Central memory CD8-positive, alpha-beta T cell (primary cell): ENCODE measurements around the gene PM20D2.

ENCODE experiments used
- ATAC-seq: fragments of 150-1000 bp; cut with Tn5 transposase; replicated peaks from 2 replicates; pipeline ENCODE4 v1.10.0; 2022; ENCODE audit warnings: mild to moderate bottlenecking, moderate FRiP score, moderate number of reproducible peaks; ENCODE audit not compliant: poor library complexity, severe bottlenecking; ENCODE audit errors: extremely low read depth
- DNase-seq, 2 donors: peaks; one replicate each; pipeline ENCODE4 v3.0.0; 2021; ENCODE audit warnings: low spot score in 2 of 2
- H3K27ac Mint-ChIP-seq: one replicate; pipeline ENCODE4 v1.8.0; 2022; ENCODE audit warnings: low read depth, mild to moderate bottlenecking, moderate library complexity, mixed read lengths
- H3K27me3 Mint-ChIP-seq: one replicate; pipeline ENCODE4 v1.8.0; 2022; ENCODE audit warnings: mixed read lengths
- H3K36me3 Mint-ChIP-seq: one replicate; pipeline ENCODE4 v1.8.0; 2022; ENCODE audit warnings: mild to moderate bottlenecking, moderate library complexity, mixed read lengths; ENCODE audit not compliant: insufficient read depth
- H3K4me1 Mint-ChIP-seq: one replicate; pipeline ENCODE4 v1.8.0; 2022; ENCODE audit warnings: mixed read lengths
- H3K4me3 Mint-ChIP-seq: one replicate; pipeline ENCODE4 v1.8.0; 2022; ENCODE audit warnings: mild to moderate bottlenecking, moderate library complexity, mixed read lengths
- H3K9me3 Mint-ChIP-seq: one replicate; pipeline ENCODE4 v1.8.0; 2022; ENCODE audit warnings: mixed read lengths

The PM20D2 gene

DNA sequence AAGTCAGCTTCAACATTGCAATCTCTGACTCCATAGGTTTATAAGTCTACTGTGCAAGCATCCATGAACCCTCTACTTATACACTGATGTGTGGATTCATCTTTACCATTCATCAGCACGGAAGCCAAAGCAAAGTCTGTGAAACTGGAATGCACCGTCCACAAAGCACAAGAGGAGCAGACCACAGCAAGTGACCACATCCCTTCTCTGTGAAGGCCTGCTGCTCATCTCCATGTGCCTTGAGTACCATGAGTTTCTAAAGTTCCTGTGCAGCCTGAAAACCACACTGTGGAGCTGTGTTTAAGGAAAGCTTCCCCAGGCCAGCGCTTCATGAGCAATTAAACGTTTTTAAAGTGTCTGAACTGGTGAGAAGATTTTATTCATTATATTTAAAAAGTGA is 51.3 kb downstream of the PM20D2 start:
- ATAC-seq: no peak
- no peak overlapping the region for H3K27ac Mint-ChIP-seq
- H3K36me3 Mint-ChIP-seq: no peaks in the 10 kb centered on the region
- H3K27me3 Mint-ChIP-seq: peaks cover 21% of the 10 kb centered on the region
- peaks cover 12% of the 10 kb centered on the region for H3K9me3 Mint-ChIP-seq
- H3K4me3 Mint-ChIP-seq: no peak overlapping the region
- no peaks in the 10 kb centered on the region for H3K4me1 Mint-ChIP-seq
- DNase-seq: no peak

DNA sequence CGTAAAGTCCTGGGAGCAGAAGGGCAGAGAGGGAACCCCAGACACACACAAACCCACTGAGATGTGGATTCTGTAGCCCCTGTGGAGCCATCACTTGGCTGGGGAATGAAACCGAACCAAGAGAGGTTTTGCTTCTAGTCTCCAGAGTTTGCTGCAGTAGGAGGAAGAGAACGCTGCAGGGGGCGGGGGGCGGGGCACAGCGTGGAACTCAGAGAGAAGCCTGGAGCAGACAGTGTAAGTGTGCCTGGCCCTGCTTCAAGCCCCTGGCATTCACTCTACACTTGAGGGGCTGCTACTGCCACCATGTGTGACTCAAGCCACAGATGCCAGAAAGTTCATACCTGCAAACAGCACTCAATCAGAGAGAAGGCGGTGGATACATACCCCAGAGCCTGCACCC is 52.4 kb downstream of the PM20D2 start:
- H3K4me3 Mint-ChIP-seq: no peak overlapping the region
- no peak overlapping the region for H3K27ac Mint-ChIP-seq
- no peaks in the 10 kb centered on the region for H3K4me1 Mint-ChIP-seq
- DNase-seq (no peak), ATAC-seq (no peak)
- H3K9me3 Mint-ChIP-seq: peaks cover 12% of the 10 kb centered on the region
- no peaks in the 10 kb centered on the region for H3K36me3 Mint-ChIP-seq
- peaks cover 10% of the 10 kb centered on the region for H3K27me3 Mint-ChIP-seq

DNA sequence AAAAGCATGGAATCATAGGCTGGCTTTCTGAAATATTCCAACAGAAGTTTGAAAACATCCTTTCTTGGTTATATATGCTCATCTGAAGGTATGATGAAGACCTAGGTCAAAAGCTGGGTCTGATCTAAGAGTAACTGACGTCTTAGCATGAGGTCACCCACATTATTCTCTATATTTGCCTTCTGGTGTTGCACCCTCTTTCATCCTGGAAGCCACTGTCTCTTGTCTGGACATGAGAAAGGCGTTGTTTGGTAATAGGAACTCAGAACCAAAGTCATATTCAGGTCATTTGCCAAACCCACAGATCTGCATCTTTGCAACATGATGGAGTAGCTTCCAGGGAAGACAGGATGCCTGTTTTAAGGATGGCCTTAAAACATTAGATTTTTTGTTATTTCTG is 53.7 kb downstream of the PM20D2 start:
- H3K9me3 Mint-ChIP-seq: peaks cover 9% of the 10 kb centered on the region
- H3K36me3 Mint-ChIP-seq: no peaks in the 10 kb centered on the region
- DNase-seq (no peak), ATAC-seq (no peak)
- peaks cover 8% of the 10 kb centered on the region for H3K27me3 Mint-ChIP-seq
- H3K4me3 Mint-ChIP-seq: no peak overlapping the region
- no peak overlapping the region for H3K27ac Mint-ChIP-seq
- no peaks in the 10 kb centered on the region for H3K4me1 Mint-ChIP-seq

DNA sequence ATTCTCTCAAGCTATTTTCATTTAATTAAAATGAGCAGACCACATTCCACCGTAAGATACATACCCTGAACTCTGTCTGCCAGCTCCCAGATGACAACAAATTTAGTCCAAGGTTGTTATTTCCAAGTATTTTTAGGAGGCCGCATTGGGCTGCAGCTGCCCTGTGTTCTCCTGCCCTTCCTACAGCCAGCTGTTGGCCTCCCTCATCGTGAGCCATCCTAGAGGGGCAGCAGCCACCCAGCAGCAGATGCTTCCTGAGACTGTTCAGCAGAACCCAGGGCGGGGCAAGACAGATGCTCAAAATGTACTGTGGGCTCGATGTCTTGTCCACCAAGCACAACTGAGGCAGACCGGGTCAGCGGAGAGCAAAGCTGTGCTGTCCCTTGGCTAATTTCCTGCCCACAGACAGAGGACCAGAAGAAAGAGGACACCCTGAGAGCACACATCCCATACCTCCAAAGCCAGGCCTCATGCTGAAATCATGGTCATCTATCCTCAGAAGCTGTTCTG is 54.9 kb downstream of the PM20D2 start:
- H3K27me3 Mint-ChIP-seq: peaks cover 8% of the 10 kb centered on the region
- ATAC-seq (no peak), DNase-seq (no peak)
- H3K36me3 Mint-ChIP-seq: no peaks in the 10 kb centered on the region
- H3K27ac Mint-ChIP-seq: no peak overlapping the region
- no peaks in the 10 kb centered on the region for H3K4me1 Mint-ChIP-seq
- no peak overlapping the region for H3K4me3 Mint-ChIP-seq
- peaks cover 5% of the 10 kb centered on the region for H3K9me3 Mint-ChIP-seq

DNA sequence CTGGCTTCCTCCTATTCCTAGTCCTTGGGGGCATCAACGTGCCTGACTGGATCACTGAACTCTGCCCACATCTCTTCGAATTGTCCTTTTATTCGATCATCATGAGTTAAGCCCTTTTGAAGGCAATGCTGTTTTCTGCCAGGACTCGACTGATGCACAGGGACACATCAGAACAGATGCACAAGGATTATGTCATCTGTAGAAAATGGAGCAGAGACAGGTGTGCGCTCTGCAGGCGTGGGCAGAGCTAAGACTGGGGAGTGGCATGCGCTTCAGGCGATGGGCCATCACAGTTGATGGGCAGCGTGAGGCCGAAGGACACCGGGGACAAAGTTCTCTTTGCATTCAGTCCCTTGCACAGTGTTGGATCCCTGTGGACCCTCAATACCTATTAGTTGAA is 58.2 kb downstream of the PM20D2 start:
- no peak overlapping the region for H3K27ac Mint-ChIP-seq
- peaks cover 8% of the 10 kb centered on the region for H3K27me3 Mint-ChIP-seq
- H3K4me1 Mint-ChIP-seq: no peaks in the 10 kb centered on the region
- H3K36me3 Mint-ChIP-seq: no peaks in the 10 kb centered on the region
- DNase-seq (no peak), ATAC-seq (no peak)
- no peak overlapping the region for H3K4me3 Mint-ChIP-seq
- no peaks in the 10 kb centered on the region for H3K9me3 Mint-ChIP-seq

DNA sequence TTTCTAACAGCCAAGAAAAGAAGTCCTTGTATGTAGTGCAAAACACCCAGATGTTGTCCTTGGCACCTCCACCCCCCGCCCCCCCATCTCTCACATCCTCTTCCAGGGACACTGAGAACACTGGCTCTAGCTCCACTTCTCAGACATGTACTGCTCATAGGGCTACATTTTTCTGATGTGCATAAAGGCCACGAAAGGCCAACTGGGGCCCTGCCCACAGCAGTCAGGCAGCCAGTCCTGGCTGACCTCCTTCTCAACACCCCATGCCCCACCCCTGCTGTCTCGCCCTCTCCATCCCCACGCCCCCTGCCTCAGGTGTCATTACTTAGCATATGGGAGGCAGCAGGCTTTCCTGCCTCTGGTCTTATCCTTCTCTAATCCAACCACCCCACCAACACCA is 60.0 kb downstream of the PM20D2 start:
- Mint-ChIP-seq H3K36me3 (no peaks in the 10 kb centered on the region), H3K4me3 (no peak overlapping the region), H3K27me3 (peaks cover 6% of the 10 kb centered on the region), H3K4me1 (no peaks in the 10 kb centered on the region), H3K9me3 (no peaks in the 10 kb centered on the region), H3K27ac (no peak overlapping the region)
- DNase-seq (no peak), ATAC-seq (no peak)

DNA sequence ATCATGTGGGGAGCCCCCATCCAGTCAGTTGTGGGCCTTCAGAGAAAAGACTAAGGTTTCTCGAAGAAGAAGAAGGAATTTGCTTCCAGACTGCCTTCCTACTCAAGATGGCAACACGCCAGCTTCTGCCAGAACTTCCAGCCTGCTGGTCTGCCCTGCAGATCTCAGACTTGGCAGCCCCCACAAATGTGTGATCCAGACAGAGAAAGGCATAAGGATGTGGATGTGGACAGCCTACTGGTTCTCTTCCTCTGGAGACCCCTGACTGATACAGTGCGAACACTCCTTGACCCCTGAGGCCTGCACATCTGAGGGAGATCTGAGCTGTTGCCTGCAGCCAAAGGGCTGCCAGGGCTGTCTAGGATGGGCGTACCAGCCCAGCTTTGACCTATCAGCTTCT is 62.7 kb downstream of the PM20D2 start:
- Mint-ChIP-seq H3K4me3 (no peak overlapping the region), H3K9me3 (no peaks in the 10 kb centered on the region), H3K27ac (no peak overlapping the region), H3K27me3 (peaks cover 26% of the 10 kb centered on the region), H3K36me3 (no peaks in the 10 kb centered on the region), H3K4me1 (no peaks in the 10 kb centered on the region)
- ATAC-seq (no peak), DNase-seq (no peak)

DNA sequence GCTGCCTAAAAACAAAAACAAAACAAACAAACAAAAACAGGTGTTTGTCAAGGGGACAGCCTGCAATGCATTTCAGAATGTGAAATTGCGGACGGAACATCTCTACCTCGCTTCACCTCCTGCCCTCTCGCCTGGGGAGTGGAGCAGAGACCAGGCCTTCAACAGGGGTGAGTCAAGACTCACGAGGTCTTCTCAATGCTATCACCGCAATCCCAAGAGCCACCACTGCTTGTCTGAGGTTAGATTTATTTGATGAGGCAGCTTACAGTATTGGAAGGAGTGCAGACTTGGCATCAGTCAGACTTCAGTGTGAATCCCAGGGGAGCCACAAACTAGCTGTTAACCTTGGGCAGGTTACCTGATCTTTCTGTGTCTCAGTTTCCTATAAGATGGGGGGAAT is 63.6 kb downstream of the PM20D2 start:
- no peaks in the 10 kb centered on the region for H3K36me3 Mint-ChIP-seq
- DNase-seq (no peak), ATAC-seq (no peak)
- H3K4me1 Mint-ChIP-seq: no peaks in the 10 kb centered on the region
- H3K27ac Mint-ChIP-seq: no peak overlapping the region
- peaks cover 26% of the 10 kb centered on the region for H3K27me3 Mint-ChIP-seq
- H3K9me3 Mint-ChIP-seq: no peaks in the 10 kb centered on the region
- H3K4me3 Mint-ChIP-seq: no peak overlapping the region

DNA sequence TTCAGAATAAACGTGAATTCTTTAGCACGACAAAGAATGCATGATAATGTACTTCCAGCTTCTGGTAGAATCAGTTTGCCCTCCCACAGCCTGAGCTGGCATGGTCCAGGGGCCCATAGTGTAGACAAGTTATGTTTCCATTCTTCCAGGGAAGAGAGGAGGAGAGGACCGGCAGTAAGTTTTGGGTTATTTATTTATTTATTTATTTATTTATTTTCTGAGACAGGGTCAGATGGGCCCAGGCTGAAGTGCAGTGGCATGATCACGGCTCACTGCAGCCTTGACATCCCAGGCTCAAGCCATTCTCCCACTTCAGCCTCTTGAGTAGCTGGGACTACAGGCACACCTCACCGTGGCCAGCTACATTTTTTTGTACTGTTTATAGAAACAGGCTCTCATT is 66.6 kb downstream of the PM20D2 start:
- Mint-ChIP-seq H3K36me3 (no peaks in the 10 kb centered on the region), H3K27me3 (peaks cover 31% of the 10 kb centered on the region), H3K27ac (no peak overlapping the region), H3K4me1 (no peaks in the 10 kb centered on the region), H3K4me3 (no peak overlapping the region), H3K9me3 (no peaks in the 10 kb centered on the region)
- no peak for ATAC-seq
- no peak for DNase-seq

DNA sequence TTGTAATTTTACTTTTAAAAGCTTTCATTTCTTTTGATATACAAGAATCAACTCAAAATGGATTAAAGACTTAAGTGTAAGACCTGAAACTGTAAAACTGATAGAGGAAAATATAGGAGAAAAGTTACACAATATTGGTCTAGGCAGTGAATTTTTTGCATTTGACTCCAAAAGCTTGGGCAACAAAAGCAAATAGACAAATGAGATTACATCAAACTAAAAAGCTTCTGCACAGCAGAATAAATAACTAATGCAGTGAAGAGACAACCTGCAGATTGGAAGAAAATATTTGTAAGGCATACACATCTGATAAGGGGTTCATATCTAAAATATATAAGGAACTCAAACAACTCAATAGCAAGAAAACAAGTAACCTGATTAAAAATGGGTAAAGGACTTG is 68.3 kb downstream of the PM20D2 start:
- ATAC-seq (no peak), DNase-seq (no peak)
- no peaks in the 10 kb centered on the region for H3K9me3 Mint-ChIP-seq
- H3K27ac Mint-ChIP-seq: no peak overlapping the region
- H3K4me1 Mint-ChIP-seq: no peaks in the 10 kb centered on the region
- H3K4me3 Mint-ChIP-seq: no peak overlapping the region
- H3K36me3 Mint-ChIP-seq: no peaks in the 10 kb centered on the region
- peaks cover 45% of the 10 kb centered on the region for H3K27me3 Mint-ChIP-seq
